CD14-positive monocyte (primary cell): ENCODE data around the gene PIGB. TPM values are rescaled to one million over a fixed set of nuclear protein-coding genes. Genes with fewer than 3 reads are reported as not detected.

ENCODE experiments used
- DNase-seq, 3 donors: peaks; one replicate each; pipeline ENCODE4 v3.0.0-alpha.2; 2011 to 2022
- H2AFZ ChIP-seq: 2 replicates; pipeline ENCODE4 v1.6.0; 2012; ENCODE audit warnings: mild to moderate bottlenecking, low read depth, low read length, inconsistent platforms; ENCODE audit not compliant: insufficient read depth, poor library complexity, severe bottlenecking
- H3K27ac ChIP-seq, 2 donors: 1 replicate in 1 of 2; 2 replicates in 1 of 2; pipeline ENCODE4 v1.5.1; 2012 to 2013; ENCODE audit warnings: low read length in 2 of 2, control low read depth in 1 of 2, inconsistent platforms in 1 of 2, low read depth in 1 of 2, mild to moderate bottlenecking in 1 of 2
- H3K27me3 ChIP-seq, 2 donors: one replicate each; pipeline versions ENCODE4 v1.6.0 to v1.6.1; 2011 to 2013; ENCODE audit warnings: low read length in 2 of 2; ENCODE audit not compliant: control insufficient read depth in 2 of 2, insufficient read depth in 2 of 2
- H3K36me3 ChIP-seq, 2 donors: replicated peaks in 1 of 2; 1 replicate in 1 of 2; 2 replicates in 1 of 2; pipeline versions ENCODE4 v1.5.1 to v1.6.1; 2012 to 2013; ENCODE audit warnings: low read length in 2 of 2, control low read depth in 1 of 2, inconsistent platforms in 1 of 2, mild to moderate bottlenecking in 1 of 2; ENCODE audit not compliant: insufficient read depth in 2 of 2, control insufficient read depth in 1 of 2
- H3K4me1 ChIP-seq, 2 donors: 1 replicate in 1 of 2; 2 replicates in 1 of 2; pipeline versions ENCODE4 v1.5.1 to v1.6.1; 2012 to 2013; ENCODE audit warnings: low read length in 2 of 2, control low read depth in 1 of 2, inconsistent platforms in 1 of 2, mild to moderate bottlenecking in 1 of 2, moderate library complexity in 1 of 2; ENCODE audit not compliant: insufficient read depth in 2 of 2, control insufficient read depth in 1 of 2
- H3K4me2 ChIP-seq: replicated peaks from 2 replicates; pipeline ENCODE3; 2012; ENCODE audit warnings: low read length, moderate library complexity, mild to moderate bottlenecking; ENCODE audit not compliant: poor library complexity, severe bottlenecking; ENCODE audit errors: extremely low read depth
- H3K4me3 ChIP-seq, 3 experiments: fragments of 200-600 bp in 1 of 3; sonication (generic) in 1 of 3; replicated peaks in 1 of 3; 1 replicate in 2 of 3; 2 replicates in 1 of 3; pipeline ENCODE4 v1.5.1; 2011 to 2013; ENCODE audit warnings: low read length in 3 of 3, mild to moderate bottlenecking in 3 of 3, control low read depth in 2 of 3, low read depth in 2 of 3, inconsistent platforms in 1 of 3, moderate library complexity in 1 of 3
- H3K79me2 ChIP-seq: 2 replicates; pipeline ENCODE4 v1.6.0; 2012; ENCODE audit warnings: mild to moderate bottlenecking, control low read depth, inconsistent platforms, low read length, moderate library complexity; ENCODE audit not compliant: insufficient read depth
- H3K9ac ChIP-seq: 2 replicates; pipeline ENCODE4 v1.6.0; 2017; ENCODE audit warnings: low read length, mild to moderate bottlenecking; ENCODE audit not compliant: insufficient read depth, poor library complexity, severe bottlenecking
- H3K9me3 ChIP-seq, 2 donors: replicated peaks in 1 of 2; 1 replicate in 1 of 2; 2 replicates in 1 of 2; pipeline versions ENCODE4 v1.5.1 to v1.6.1; 2012 to 2013; ENCODE audit warnings: low read length in 2 of 2, control low read depth in 1 of 2; ENCODE audit not compliant: control insufficient read depth in 1 of 2, insufficient read depth in 1 of 2
- H4K20me1 ChIP-seq: 2 replicates; pipeline ENCODE4 v1.6.0; 2012; ENCODE audit warnings: mild to moderate bottlenecking, low read length, control low read depth, moderate library complexity; ENCODE audit not compliant: insufficient read depth
- H3K27ac Mint-ChIP-seq, 7 donors: one replicate each; pipeline ENCODE4 v1.8.0; 2020; ENCODE audit warnings: mild to moderate bottlenecking in 7 of 7, mixed read lengths in 7 of 7, moderate library complexity in 6 of 7, inconsistent platforms in 2 of 7
- H3K27me3 Mint-ChIP-seq, 3 donors: one replicate each; pipeline ENCODE4 v1.8.0; 2021 to 2022; ENCODE audit warnings: low read depth in 3 of 3, mild to moderate bottlenecking in 3 of 3, mixed read lengths in 3 of 3, moderate library complexity in 3 of 3, inconsistent platforms in 1 of 3
- H3K36me3 Mint-ChIP-seq, 2 donors: one replicate each; pipeline ENCODE4 v1.8.0; 2020; ENCODE audit warnings: mixed read lengths in 2 of 2, inconsistent platforms in 1 of 2, mild to moderate bottlenecking in 1 of 2
- H3K4me1 Mint-ChIP-seq: one replicate; pipeline ENCODE4 v1.8.0; 2020; ENCODE audit warnings: mild to moderate bottlenecking, mixed read lengths
- H3K4me3 Mint-ChIP-seq, 2 donors: one replicate each; pipeline ENCODE4 v1.8.0; 2020; ENCODE audit warnings: mild to moderate bottlenecking in 2 of 2, mixed read lengths in 2 of 2, moderate library complexity in 1 of 2
- H3K9me3 Mint-ChIP-seq, 7 donors: one replicate each; pipeline ENCODE4 v1.8.0; 2020 to 2022; ENCODE audit warnings: mixed read lengths in 7 of 7, mild to moderate bottlenecking in 6 of 7, moderate library complexity in 6 of 7, inconsistent platforms in 2 of 7
- WGBS: methylation state at CpG from one replicate; pipeline ENCODE4 v1.1.5; 2013; ENCODE audit warnings: missing lambda C conversion rate; ENCODE audit not compliant: insufficient coverage; 5-methylcytosine and 5-hydroxymethylcytosine counted together
- intact Hi-C, 2 donors: fragments of 100-400 bp; cut with micrococcal nuclease; formaldehyde crosslinking; loops; one replicate each; pipeline versions ENCODE4 v1.15.0 to v1.15.1; 2023
- polyA plus RNA-seq, 3 donors: library from polyadenylated mRNA; depleted of rRNA in 1 of 3; unstranded in 2 of 3; stranded (reverse) in 1 of 3; fragments of 300-500 nt in 2 of 3; fragments of >200 nt in 1 of 3; fragmentation: Illumina TruSeq in 2 of 3; gene quantifications; 1 replicate in 2 of 3; 2 replicates in 1 of 3; pipeline ENCODE4 v1.2.3, GENCODE V29; 2012 to 2021
- TF ChIP-seq, protein P1 (sequence below): fragments of 200-600 bp; IDR thresholded peaks from one replicate; pipeline ENCODE4 v1.8.0; 2022; ENCODE audit warnings: antibody characterized with exemption, mild to moderate bottlenecking

Gene PIGB
- polyA plus RNA-seq, 3 donors, result 15.3 to 16.8 (median 15.8) TPM

DNA sequence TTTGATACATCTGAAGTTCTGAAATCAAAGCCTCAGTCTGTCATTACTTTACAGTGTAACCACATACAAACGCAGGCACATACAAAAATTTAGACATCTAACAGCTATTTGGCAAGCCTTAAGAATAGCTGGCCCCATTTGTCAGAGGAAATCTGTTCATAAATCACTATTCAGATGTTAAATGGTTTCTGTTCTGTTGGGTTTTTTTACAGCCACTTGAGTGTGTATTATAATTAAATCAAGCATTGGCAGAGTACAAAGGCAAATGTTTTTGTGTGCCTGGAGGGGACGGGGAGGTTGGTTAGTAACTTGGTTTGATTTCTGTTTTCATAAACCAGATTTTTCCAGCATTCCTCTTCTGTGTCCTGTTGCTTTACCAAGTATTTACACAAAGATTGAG, 24.1 kb downstream of the PIGB start:
- no peaks in the 10 kb centered on the region for H3K9me3 ChIP-seq
- H3K9ac ChIP-seq, result no peak overlapping the region
- no peak overlapping the region for H3K4me2 ChIP-seq
- no peak overlapping the region for H3K4me3 ChIP-seq
- no peak for DNase-seq
- no peaks in the 10 kb centered on the region for H3K4me1 ChIP-seq
- H3K27me3 ChIP-seq, result no peaks in the 10 kb centered on the region
- no CpG with 5 or more reads among the region's 2 CpGs for WGBS
- H3K4me1 Mint-ChIP-seq, result peaks cover 4% of the 10 kb centered on the region
- no peaks in the 10 kb centered on the region for H3K79me2 ChIP-seq
- TF ChIP-seq, protein P1, sequence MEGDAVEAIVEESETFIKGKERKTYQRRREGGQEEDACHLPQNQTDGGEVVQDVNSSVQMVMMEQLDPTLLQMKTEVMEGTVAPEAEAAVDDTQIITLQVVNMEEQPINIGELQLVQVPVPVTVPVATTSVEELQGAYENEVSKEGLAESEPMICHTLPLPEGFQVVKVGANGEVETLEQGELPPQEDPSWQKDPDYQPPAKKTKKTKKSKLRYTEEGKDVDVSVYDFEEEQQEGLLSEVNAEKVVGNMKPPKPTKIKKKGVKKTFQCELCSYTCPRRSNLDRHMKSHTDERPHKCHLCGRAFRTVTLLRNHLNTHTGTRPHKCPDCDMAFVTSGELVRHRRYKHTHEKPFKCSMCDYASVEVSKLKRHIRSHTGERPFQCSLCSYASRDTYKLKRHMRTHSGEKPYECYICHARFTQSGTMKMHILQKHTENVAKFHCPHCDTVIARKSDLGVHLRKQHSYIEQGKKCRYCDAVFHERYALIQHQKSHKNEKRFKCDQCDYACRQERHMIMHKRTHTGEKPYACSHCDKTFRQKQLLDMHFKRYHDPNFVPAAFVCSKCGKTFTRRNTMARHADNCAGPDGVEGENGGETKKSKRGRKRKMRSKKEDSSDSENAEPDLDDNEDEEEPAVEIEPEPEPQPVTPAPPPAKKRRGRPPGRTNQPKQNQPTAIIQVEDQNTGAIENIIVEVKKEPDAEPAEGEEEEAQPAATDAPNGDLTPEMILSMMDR, result no peak
- H2AFZ ChIP-seq, result no peak overlapping the region
- H3K36me3 Mint-ChIP-seq, result peaks cover 41 to 65% of the 10 kb centered on the region in 2 donors
- no peaks in the 10 kb centered on the region for H3K27me3 Mint-ChIP-seq
- H3K27ac ChIP-seq, result peak overlapping the region in 1 of 2 donors; percentile 68
- H3K9me3 Mint-ChIP-seq, result peaks cover 0 to 2% (median 0%) of the 10 kb centered on the region in 7 donors
- H3K4me3 Mint-ChIP-seq, result no peak overlapping the region
- no peaks in the 10 kb centered on the region for H4K20me1 ChIP-seq
- intact Hi-C loops, result no loop called here
- H3K36me3 ChIP-seq, result peaks cover 40 to 85% of the 10 kb centered on the region in 2 donors
- H3K27ac Mint-ChIP-seq, result no peak overlapping the region

- H3K4me1 Mint-ChIP-seq, result peaks cover 4% of the 10 kb centered on the region
- Histone ChIP-seq H3K9me3 (no peaks in the 10 kb centered on the region), H2AFZ (no peak overlapping the region), H3K4me1 (no peaks in the 10 kb centered on the region), H3K4me3 (no peak overlapping the region), H3K27ac (peak overlapping the region in 1 of 2 donors; percentile 68), H3K36me3 (peaks cover 40 to 85% of the 10 kb centered on the region in 2 donors), H3K79me2 (no peaks in the 10 kb centered on the region), H4K20me1 (no peaks in the 10 kb centered on the region), H3K4me2 (no peak overlapping the region), H3K9ac (no peak overlapping the region), H3K27me3 (no peaks in the 10 kb centered on the region)
- TF ChIP-seq, protein P1, result no peak
- peaks cover 0 to 2% (median 0%) of the 10 kb centered on the region in 7 donors for H3K9me3 Mint-ChIP-seq
- H3K27ac Mint-ChIP-seq, result peak overlapping the region in 6 of 7 donors; percentile 37 to 87 (median 76)
- no peak for DNase-seq
- H3K36me3 Mint-ChIP-seq, result peaks cover 39 to 69% of the 10 kb centered on the region in 2 donors
- WGBS, result no CpG with 5 or more reads among the region's 2 CpGs
- H3K27me3 Mint-ChIP-seq, result no peaks in the 10 kb centered on the region
- H3K4me3 Mint-ChIP-seq, result no peak overlapping the region
- intact Hi-C loops, result no loop called here
Observed at GRCh38 chr15:55344206-55344605, 25.2 kb downstream of the PIGB start.
